ENCODE data around the gene CEP295NL.

The CEP295NL gene

DNA sequence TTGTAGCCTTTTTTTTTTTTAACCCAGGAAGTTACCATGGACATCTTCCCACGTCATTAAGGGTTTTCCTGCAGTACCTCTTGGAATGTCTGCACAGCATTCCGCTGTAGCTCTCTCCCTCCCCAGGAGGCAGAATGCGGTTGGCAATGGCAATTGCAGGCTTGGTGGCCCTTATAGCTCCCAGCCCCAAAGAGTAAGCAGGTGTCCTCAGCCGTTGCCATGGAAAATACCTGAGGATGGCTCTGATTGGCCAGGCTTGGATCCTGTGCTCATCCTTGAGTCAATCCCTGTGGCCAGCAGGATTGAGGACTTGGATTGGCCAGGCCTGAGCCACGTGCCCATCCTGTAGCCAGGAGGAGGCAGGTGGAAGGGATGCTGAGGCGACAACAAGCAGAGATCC, 37.7 kb upstream of the CEP295NL start:
- Histone ChIP-seq H3K27ac (ENCODE audit: low read depth, low read length) (no peak overlapping the region), H3K27me3 (ENCODE audit: insufficient read depth, low read length) (no peaks in the 10 kb centered on the region), H3K79me2 (ENCODE audit: control insufficient read depth, insufficient read depth, low read length, unreplicated experiment) (no peaks in the 10 kb centered on the region), H3K4me1 (ENCODE audit: control insufficient read depth, insufficient read depth, low read length, unreplicated experiment) (peaks cover 27% of the 10 kb centered on the region), H2AFZ (ENCODE audit: low read length, unreplicated experiment) (no peak overlapping the region), H3K36me3 (ENCODE audit: insufficient read depth, low read length) (no peaks in the 10 kb centered on the region), H3K4me3 (ENCODE audit: low read depth, low read length) (no peak overlapping the region)

DNA sequence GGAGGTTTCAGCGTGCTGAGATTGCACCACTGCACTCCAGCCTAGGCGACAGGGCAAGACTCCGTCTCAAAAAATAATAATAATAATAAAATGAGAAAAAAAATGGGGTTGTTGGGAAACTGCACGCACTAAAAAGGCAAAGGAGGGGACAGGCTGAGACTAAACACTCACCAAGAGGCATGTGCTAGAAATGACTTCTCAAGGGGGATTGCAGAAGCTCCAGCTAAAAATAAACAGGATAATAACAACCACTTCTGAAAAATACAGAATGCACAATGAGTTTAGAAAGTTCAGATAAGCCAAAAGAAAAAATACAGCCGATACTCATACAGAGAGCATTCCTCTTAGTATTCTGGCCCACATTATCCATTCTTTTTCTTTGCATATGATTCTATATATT, 37.3 kb upstream of the CEP295NL start:
- Histone ChIP-seq H3K27ac (ENCODE audit: low read depth, low read length) (0 out of 2 replicates have a peak overlapping the region, but pooled peaks have one; percentile 54), H3K4me3 (ENCODE audit: low read depth, low read length) (no peak overlapping the region), H3K36me3 (ENCODE audit: insufficient read depth, low read length) (no peaks in the 10 kb centered on the region), H3K27me3 (ENCODE audit: insufficient read depth, low read length) (no peaks in the 10 kb centered on the region), H2AFZ (ENCODE audit: low read length, unreplicated experiment) (no peak overlapping the region), H3K79me2 (ENCODE audit: control insufficient read depth, insufficient read depth, low read length, unreplicated experiment) (no peaks in the 10 kb centered on the region), H3K4me1 (ENCODE audit: control insufficient read depth, insufficient read depth, low read length, unreplicated experiment) (peaks cover 30% of the 10 kb centered on the region)

GRCh38 chr17:78939615-78940014, 36.6 kb upstream of the CEP295NL start:
- Histone ChIP-seq H3K4me3 (ENCODE audit: low read depth, low read length) (no peak overlapping the region), H3K79me2 (ENCODE audit: control insufficient read depth, insufficient read depth, low read length, unreplicated experiment) (no peaks in the 10 kb centered on the region), H3K27ac (ENCODE audit: low read depth, low read length) (peak overlapping the region; percentile 54; the same call in 1 of the 2 replicates), H3K36me3 (ENCODE audit: insufficient read depth, low read length) (no peaks in the 10 kb centered on the region), H2AFZ (ENCODE audit: low read length, unreplicated experiment) (peak overlapping the region; percentile 55), H3K27me3 (ENCODE audit: insufficient read depth, low read length) (no peaks in the 10 kb centered on the region), H3K4me1 (ENCODE audit: control insufficient read depth, insufficient read depth, low read length, unreplicated experiment) (peaks cover 36% of the 10 kb centered on the region)

DNA sequence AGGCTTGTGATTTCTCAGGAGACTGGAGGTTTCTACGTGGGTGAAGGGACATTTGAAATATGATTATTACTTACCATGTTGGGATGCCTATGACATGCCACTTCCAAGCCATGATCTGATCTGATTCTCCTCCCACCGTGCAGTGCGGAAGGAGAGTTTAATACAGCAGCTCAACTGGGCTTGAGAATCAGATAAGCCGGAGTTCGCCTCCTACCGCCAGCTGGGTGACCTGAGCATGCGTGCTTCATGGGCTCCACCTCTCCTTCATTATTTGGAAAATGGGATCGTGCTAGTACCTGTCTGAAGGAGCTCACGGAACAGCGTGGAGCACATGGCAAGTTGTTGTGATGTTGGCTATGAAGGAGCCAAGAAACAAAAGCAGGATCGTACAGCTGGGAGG, 34.6 kb upstream of the CEP295NL start:
- Histone ChIP-seq H3K27me3 (ENCODE audit: insufficient read depth, low read length) (no peaks in the 10 kb centered on the region), H3K4me1 (ENCODE audit: control insufficient read depth, insufficient read depth, low read length, unreplicated experiment) (peaks cover 53% of the 10 kb centered on the region), H3K4me3 (ENCODE audit: low read depth, low read length) (no peak overlapping the region)

GRCh38 chr17:78935419-78936323, 32.7 kb upstream of the CEP295NL start:
- H3K27me3 ChIP-seq (ENCODE audit: insufficient read depth, low read length): no peaks in the 10 kb centered on the region
- no peaks in the 10 kb centered on the region for H3K79me2 ChIP-seq (ENCODE audit: control insufficient read depth, insufficient read depth, low read length, unreplicated experiment)
- peak overlapping the region; percentile 97 for H3K27ac ChIP-seq (ENCODE audit: low read depth, low read length)
- H3K4me3 ChIP-seq (ENCODE audit: low read depth, low read length): peak overlapping the region; percentile 60; the same call in 1 of the 2 replicates
- no peak overlapping the region for H2AFZ ChIP-seq (ENCODE audit: low read length, unreplicated experiment)
- no peaks in the 10 kb centered on the region for H3K36me3 ChIP-seq (ENCODE audit: insufficient read depth, low read length)
- H3K4me1 ChIP-seq (ENCODE audit: control insufficient read depth, insufficient read depth, low read length, unreplicated experiment): peaks cover 54% of the 10 kb centered on the region

More for the DNA sequence above, 34.6 kb upstream of the CEP295NL start:
- Histone ChIP-seq H3K79me2 (ENCODE audit: control insufficient read depth, insufficient read depth, low read length, unreplicated experiment) (no peaks in the 10 kb centered on the region), H2AFZ (ENCODE audit: low read length, unreplicated experiment) (no peak overlapping the region), H3K27ac (ENCODE audit: low read depth, low read length) (no peak overlapping the region), H3K36me3 (ENCODE audit: insufficient read depth, low read length) (no peaks in the 10 kb centered on the region)

- Histone ChIP-seq H3K36me3 (ENCODE audit: insufficient read depth, low read length) (no peaks in the 10 kb centered on the region), H3K4me3 (ENCODE audit: low read depth, low read length) (peak overlapping the region; percentile 60), H3K27me3 (ENCODE audit: insufficient read depth, low read length) (no peaks in the 10 kb centered on the region), H3K4me1 (ENCODE audit: control insufficient read depth, insufficient read depth, low read length, unreplicated experiment) (peaks cover 48% of the 10 kb centered on the region), H3K27ac (ENCODE audit: low read depth, low read length) (peak overlapping the region; percentile 97), H3K79me2 (ENCODE audit: control insufficient read depth, insufficient read depth, low read length, unreplicated experiment) (no peaks in the 10 kb centered on the region), H2AFZ (ENCODE audit: low read length, unreplicated experiment) (no peak overlapping the region)
Measured at GRCh38 chr17:78934681-78935418, 31.8 kb upstream of the CEP295NL start.

GRCh38 chr17:78933959-78934568, 31.1 kb upstream of the CEP295NL start:
- H3K4me1 ChIP-seq (ENCODE audit: control insufficient read depth, insufficient read depth, low read length, unreplicated experiment): peaks cover 40% of the 10 kb centered on the region
- no peaks in the 10 kb centered on the region for H3K79me2 ChIP-seq (ENCODE audit: control insufficient read depth, insufficient read depth, low read length, unreplicated experiment)
- H3K4me3 ChIP-seq (ENCODE audit: low read depth, low read length): peak overlapping the region; percentile 60
- H3K27me3 ChIP-seq (ENCODE audit: insufficient read depth, low read length): no peaks in the 10 kb centered on the region
- no peak overlapping the region for H2AFZ ChIP-seq (ENCODE audit: low read length, unreplicated experiment)
- peak overlapping the region; percentile 97 for H3K27ac ChIP-seq (ENCODE audit: low read depth, low read length)
- no peaks in the 10 kb centered on the region for H3K36me3 ChIP-seq (ENCODE audit: insufficient read depth, low read length)

GRCh38 chr17:78933025-78933958, 30.3 kb upstream of the CEP295NL start:
- H2AFZ ChIP-seq (ENCODE audit: low read length, unreplicated experiment): no peak overlapping the region
- H3K4me3 ChIP-seq (ENCODE audit: low read depth, low read length): peak overlapping the region; percentile 60
- no peaks in the 10 kb centered on the region for H3K36me3 ChIP-seq (ENCODE audit: insufficient read depth, low read length)
- H3K27me3 ChIP-seq (ENCODE audit: insufficient read depth, low read length): no peaks in the 10 kb centered on the region
- peaks cover 39% of the 10 kb centered on the region for H3K4me1 ChIP-seq (ENCODE audit: control insufficient read depth, insufficient read depth, low read length, unreplicated experiment)
- H3K79me2 ChIP-seq (ENCODE audit: control insufficient read depth, insufficient read depth, low read length, unreplicated experiment): no peaks in the 10 kb centered on the region
- peak overlapping the region; percentile 97 for H3K27ac ChIP-seq (ENCODE audit: low read depth, low read length)

- Histone ChIP-seq H3K27ac (ENCODE audit: low read depth, low read length) (no peak overlapping the region), H3K4me1 (ENCODE audit: control insufficient read depth, insufficient read depth, low read length, unreplicated experiment) (peaks cover 26% of the 10 kb centered on the region), H2AFZ (ENCODE audit: low read length, unreplicated experiment) (no peak overlapping the region), H3K27me3 (ENCODE audit: insufficient read depth, low read length) (no peaks in the 10 kb centered on the region), H3K36me3 (ENCODE audit: insufficient read depth, low read length) (no peaks in the 10 kb centered on the region), H3K79me2 (ENCODE audit: control insufficient read depth, insufficient read depth, low read length, unreplicated experiment) (no peaks in the 10 kb centered on the region), H3K4me3 (ENCODE audit: low read depth, low read length) (no peak overlapping the region)
Measured at GRCh38 chr17:78929908-78930775, 27.1 kb upstream of the CEP295NL start.
